Cardiac septum (tissue), 1 donor: Measurements from ENCODE around the gene BRINP2. TPM values are rescaled to one million over a fixed set of nuclear protein-coding genes. Genes with fewer than 3 reads are reported as not detected.

Experiments
- DNase-seq: peaks from one replicate; pipeline ENCODE4 v3.0.0-alpha.2; 2020; ENCODE audit warnings: low spot score
- intact Hi-C: fragments of 100-400 bp; cut with DNase I; formaldehyde crosslinking; loops from one replicate; pipeline ENCODE4 v1.14.0; 2022
- total RNA-seq: library from RNA; stranded (reverse); fragmentation: NEBNext Ultra II Directional; extraction: Animal tissue kit (Norgen Biotek cat#: 25700); gene quantifications from one replicate; pipeline ENCODE4 v1.2.1, GENCODE V29; 2021
- donor health status: DM: no; HTN: no; CAD: no.

The BRINP2 gene
- total RNA-seq, 1 donor from 2014 or later: 0.11 TPM

- DNase-seq: no peak
- intact Hi-C loops: loop anchor here (5.0 to 10.0 kb wide), 2 partner anchors 47 to 689 kb away; no protein-coding TSS in a partner anchor
These were observed 84.7 kb downstream of the BRINP2 start for GRCh38 chr1:177255411-177255810.

- intact Hi-C loops: loop anchor here (2.0 to 10.0 kb wide), 4 partner anchors 46 to 688 kb away; no protein-coding TSS in a partner anchor
- DNase-seq: no peak
These were observed 85.7 kb downstream of the BRINP2 start for GRCh38 chr1:177256153-177257075.

DNA sequence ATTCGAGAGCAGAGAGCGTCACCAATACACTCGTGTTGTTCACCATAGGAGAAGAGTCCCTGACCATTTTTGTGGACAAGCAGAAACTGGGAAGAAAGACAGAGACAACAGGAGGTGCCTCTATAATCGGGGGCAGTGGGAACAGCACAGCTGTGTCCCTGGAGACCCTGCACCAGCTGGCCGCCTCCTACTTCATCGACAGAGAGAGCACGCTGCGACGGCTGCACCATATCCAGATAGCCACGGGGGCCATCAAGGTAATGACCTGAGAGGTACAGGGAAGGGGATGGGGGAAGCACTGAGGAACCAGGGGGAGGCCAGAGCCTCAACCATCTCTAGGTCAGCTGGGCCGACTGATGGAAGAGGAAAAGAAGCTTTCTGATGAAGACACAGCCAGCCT is 86.4 kb downstream of the BRINP2 start:
- DNase-seq: no peak
- intact Hi-C loops: loop anchor here (2.0 to 10.0 kb wide), 4 partner anchors 45 to 688 kb away; no protein-coding TSS in a partner anchor

DNA sequence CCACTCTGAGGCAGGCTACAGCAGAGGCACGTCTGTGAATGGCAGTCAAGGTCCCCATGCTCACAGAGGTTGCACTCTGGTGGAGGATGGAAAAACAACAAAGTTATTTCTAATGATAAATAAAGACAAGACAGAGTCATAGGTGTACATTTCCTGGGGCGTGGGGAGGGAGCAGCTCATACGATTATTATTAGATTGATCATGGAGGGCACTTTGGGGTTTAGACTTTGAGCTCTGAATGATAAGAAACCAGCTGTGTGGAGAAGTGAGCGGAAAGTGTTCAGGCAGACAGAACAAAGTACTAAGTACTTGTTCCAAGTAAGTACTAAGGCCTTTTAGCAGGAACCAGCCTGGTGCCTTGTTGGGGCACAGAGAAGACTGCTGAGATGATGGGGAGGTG is 86.8 kb downstream of the BRINP2 start:
- intact Hi-C loops: loop anchor here (2.0 to 10.0 kb wide), 4 partner anchors 45 to 687 kb away; no protein-coding TSS in a partner anchor
- no peak for DNase-seq

- intact Hi-C loops: loop anchor here (10.0 kb wide), 1 partner anchor 254 kb away; no protein-coding TSS in a partner anchor
- DNase-seq: no peak
These were observed 100.1 kb downstream of the BRINP2 start for GRCh38 chr1:177270863-177271262.

- intact Hi-C loops: loop anchor here (10.0 kb wide), 1 partner anchor 252 kb away; no protein-coding TSS in a partner anchor
- DNase-seq: no peak
These were observed 102.4 kb downstream of the BRINP2 start for GRCh38 chr1:177273141-177273540.

- no peak for DNase-seq
- intact Hi-C loops: loop anchor here (2.0 to 10.0 kb wide), 2 partner anchors 28 to 250 kb away; no protein-coding TSS in a partner anchor
These were observed 104.0 kb downstream of the BRINP2 start for GRCh38 chr1:177274687-177275211.

- DNase-seq: no peak
- intact Hi-C loops: loop anchor here (2.0 to 10.0 kb wide), 2 partner anchors 27 to 249 kb away; no protein-coding TSS in a partner anchor
These were observed 105.0 kb downstream of the BRINP2 start for GRCh38 chr1:177275736-177276135.

DNA sequence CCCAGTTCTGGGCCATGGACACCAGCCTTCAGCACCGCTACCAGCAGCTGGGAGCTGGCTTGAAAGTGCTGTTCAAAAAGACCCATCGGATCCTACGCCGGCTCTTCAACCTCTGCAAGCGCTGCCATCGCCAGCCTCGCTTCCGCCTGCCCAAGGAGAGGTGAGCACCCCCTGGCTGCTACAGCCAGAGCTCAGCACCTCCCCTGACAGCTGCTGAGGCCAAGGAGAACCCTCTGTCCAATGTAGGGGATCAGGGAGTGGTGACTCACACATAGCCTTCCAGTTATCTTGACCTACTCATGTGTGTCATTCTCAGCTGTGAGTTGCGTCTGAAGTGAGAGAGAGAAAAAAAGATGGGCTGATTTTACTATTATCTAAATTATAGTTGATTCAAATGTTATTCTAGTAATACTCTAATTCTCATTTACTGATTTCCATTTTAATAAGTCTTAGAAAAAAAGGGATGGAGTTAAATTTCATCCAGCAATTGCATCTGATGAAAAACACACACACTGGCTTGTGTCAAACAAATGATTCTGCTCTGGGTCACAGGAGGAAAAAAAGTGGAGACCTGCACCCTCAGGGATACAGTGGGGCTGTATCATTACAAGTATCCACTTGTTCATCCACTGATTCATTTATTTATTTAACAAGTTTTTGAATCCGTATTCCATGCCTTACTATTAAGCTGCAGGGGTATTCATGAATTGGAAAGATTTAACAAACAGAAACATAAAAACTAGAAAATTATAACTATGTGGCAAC is 108.0 kb downstream of the BRINP2 start:
- no peak for DNase-seq
- intact Hi-C loops: loop anchor here (10.0 kb wide), 1 partner anchor 246 kb away; no protein-coding TSS in a partner anchor

DNA sequence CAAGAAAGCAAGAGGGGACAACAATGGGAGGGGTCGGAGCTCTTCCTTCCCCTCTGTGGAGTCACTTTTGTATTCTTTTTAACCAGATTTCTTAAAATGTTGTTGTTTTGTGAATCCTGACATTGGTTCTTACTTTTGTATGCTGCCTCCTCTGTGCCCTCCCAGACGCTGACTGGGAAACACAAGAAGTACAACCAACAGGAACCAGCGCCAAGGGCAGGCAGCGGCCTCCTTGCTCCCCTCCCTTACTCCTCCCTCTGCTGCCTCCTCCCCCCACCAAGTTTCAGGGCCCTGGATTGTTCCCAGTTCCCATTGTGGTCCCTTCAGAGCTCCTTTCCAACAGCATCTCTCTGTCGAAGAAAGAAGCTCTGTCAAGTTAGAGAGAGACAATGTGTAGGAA is 111.1 kb downstream of the BRINP2 start:
- DNase-seq: no peak
- intact Hi-C loops: no loop called here

DNA sequence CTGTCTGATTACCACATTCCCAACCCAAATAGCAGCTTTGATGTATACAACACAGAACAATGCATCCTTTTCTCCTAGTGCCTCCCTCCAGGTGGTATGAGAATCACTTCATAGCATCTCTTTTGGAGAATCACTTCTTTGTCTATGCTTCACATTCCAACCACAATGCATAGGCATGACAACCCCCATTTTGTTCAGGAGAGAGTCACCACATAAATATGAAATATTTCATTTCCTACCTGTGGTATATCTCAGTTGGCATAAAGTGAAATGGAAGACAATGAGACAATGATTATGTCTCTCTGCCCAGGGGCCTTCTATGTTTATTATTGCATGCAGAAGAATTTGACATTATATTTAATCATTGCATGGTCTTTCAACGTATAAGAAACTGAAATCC is 112.2 kb downstream of the BRINP2 start:
- no peak for DNase-seq
- intact Hi-C loops: no loop called here

DNA sequence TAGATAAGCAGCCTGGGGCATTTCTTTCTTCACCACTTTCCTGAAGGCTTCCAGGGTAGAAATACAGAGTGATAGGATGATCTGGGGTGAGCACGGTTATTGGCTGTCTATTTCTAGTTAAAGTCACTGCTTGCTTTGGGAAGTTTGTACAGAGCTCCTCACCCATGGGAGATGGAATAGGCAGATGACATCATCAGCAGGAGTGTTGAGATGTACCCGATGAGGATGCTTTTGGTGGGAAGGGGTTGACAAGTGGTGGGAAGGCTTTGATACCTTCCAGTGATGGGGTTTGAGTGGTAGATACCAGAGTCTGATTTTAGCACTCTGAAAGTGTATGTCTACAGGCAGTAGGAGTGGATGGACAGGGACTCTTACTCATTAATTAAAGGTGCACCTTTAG is 112.6 kb downstream of the BRINP2 start:
- no peak for DNase-seq
- intact Hi-C loops: no loop called here

DNA sequence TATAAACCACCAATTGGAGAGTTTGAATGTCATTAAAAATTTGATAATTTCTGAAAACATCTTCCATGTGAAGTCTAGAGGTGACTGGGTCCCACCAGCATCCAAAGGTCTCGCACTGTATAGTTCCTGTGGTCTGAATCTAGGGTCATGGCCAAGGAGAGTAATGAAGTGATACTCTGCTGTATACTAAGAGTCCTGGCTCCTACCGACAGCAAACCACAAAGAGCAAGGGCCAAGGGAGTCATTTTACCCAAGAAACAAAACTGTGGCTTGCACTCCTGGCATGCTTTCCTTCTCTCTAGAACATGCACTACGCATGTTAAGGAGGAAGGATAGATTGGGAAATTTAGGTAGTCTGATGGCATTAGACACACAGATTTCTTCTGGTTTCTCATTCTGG is 115.6 kb downstream of the BRINP2 start:
- intact Hi-C loops: no loop called here
- no peak for DNase-seq

GRCh38 chr1:177287270-177287669 is 116.5 kb downstream of the BRINP2 start:
- intact Hi-C loops: no loop called here
- DNase-seq: no peak

DNA sequence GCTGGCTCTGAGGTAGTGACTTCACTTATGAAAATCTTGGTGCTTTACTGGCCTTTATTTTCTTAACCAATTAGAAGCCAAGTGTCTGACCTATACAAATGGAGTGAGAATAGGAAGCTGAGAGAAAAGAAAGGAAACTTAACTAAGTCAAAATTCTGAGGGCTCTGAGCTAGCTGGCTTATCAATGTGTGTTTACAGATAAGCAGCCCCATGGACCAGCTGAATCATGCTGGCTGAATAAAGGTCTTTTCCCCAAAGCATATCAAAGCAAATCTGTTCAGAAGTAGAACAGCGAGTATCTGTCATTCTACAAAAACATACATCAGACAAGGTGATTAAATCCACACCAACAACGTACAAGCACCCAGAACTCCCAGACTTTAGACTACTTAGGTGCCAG is 117.2 kb downstream of the BRINP2 start:
- intact Hi-C loops: no loop called here

GRCh38 chr1:177289532-177289931 is 118.8 kb downstream of the BRINP2 start:
- DNase-seq: no peak
- intact Hi-C loops: no loop called here

More for the DNA sequence above, 117.2 kb downstream of the BRINP2 start:
- DNase-seq: no peak

DNA sequence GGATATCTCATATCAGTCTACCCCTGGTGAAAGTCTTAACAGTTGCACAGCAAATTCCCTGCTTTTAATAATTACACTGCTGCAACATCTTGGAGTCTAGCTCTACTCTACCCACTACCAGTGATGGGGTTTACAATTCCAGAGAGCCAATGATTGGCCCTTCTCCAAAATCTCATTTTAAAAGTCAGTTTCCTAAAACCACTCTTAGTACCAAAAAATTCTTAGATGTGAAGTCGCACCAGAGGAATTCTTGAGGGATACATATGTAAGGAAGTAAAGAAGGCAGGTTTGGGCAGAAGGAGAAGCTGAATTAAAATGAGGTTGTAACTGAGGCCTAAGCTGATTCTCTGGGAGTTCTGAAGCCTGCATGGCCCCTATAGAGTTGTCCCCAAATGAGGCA is 129.7 kb downstream of the BRINP2 start:
- intact Hi-C loops: loop anchor here (5.0 kb wide), 1 partner anchor 43 kb away; no protein-coding TSS in a partner anchor
- DNase-seq: no peak

DNA sequence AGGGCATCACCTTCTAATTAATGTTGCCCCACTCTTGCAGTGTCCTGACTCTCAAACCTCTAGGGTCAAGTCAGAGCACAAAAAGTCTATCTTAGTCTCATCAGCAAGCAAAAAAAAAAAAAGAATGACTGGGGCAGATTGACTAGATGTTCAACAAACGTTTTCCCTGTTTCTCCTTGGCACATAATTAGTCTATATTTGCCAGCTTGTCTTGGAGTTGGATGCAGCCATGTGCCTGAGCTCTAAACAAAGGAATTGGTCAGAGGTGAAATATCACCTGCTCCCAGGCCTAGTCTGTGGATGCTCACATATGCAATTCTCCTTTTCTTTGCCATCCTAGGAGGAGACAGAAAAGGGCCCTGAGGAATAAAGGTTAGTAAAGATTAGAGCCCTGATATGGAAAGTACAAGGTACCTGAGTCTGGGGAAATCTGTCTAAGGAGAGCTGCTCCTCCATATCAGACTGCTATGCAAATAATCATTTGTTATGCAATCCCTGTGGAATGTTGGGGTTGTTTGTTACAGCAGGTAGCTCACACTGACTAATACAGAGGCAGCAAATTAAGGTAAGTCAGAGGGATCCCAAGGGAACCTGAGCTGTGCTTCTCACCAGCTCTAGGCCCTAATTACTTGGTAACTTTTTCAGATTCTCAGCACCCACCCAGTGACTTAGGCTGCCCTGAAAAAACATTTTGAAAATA is 130.8 kb downstream of the BRINP2 start:
- intact Hi-C loops: loop anchor here (2.0 to 5.0 kb wide), 2 partner anchors 27 to 44 kb away; no protein-coding TSS in a partner anchor
- DNase-seq: no peak
